Stimulated activated CD8-positive, alpha-beta memory T cell treated with anti-CD3 and anti-CD28 coated beads, Interleukin-15, amount 100 ng/mL, for 24 hours (primary cell): ENCODE data around the gene MTARC2.
"Not testable (repeated sequence)": the region's sequence is repeated elsewhere in the genome, so short reads cannot be mapped to it uniquely, and the experiment has no call there.

Source experiments
- DNase-seq: peaks from one replicate; pipeline ENCODE4 v3.0.0-alpha.2; 2020; ENCODE audit warnings: low read depth

The MTARC2 gene

DNA sequence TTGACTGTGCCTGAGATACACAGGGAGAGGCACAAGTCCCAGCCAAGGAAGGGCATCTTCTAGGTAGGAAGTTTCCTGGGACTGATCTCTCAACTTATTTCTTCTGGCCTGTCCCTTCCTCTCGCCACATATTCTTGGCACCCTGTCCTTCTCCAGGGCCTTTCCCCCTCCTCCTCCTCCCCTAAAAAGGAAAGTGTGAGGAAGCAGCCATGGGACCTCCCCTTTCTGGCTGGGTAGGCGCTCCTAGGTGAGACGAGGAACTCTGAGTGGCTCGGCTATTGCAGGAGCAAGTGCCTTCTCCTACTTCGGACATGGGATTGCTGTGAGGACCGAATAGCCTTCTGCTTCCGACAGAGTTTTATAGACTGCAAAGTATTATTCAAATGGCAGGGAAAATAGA, 15.5 kb upstream of the MTARC2 start:
- no peak for DNase-seq

DNA sequence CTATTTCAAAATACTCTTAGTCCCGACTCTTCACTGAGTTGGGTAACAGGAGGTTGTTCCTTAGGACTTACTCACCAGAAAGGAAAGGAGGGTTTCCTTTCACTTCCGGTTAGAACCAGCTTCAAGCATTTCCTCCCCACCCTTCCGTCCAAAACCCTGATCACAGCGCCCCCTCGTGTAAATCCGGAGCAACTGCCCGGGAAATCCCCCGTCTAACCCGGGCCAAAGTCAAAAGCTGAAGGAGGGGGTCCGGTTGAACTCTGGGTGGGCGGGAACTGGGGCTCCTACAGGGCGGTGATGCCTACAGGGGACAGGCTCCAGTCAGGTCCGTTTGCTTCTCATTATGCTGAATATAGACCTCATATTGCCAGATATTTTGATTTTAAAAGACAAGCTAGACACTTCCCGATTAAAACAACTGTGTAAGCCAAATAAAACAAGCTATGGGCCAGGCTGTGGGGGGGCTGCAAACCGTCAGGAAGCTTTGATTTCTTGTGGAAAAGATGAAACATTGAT, 15.0 kb upstream of the MTARC2 start:
- DNase-seq: peak; percentile 62

DNA sequence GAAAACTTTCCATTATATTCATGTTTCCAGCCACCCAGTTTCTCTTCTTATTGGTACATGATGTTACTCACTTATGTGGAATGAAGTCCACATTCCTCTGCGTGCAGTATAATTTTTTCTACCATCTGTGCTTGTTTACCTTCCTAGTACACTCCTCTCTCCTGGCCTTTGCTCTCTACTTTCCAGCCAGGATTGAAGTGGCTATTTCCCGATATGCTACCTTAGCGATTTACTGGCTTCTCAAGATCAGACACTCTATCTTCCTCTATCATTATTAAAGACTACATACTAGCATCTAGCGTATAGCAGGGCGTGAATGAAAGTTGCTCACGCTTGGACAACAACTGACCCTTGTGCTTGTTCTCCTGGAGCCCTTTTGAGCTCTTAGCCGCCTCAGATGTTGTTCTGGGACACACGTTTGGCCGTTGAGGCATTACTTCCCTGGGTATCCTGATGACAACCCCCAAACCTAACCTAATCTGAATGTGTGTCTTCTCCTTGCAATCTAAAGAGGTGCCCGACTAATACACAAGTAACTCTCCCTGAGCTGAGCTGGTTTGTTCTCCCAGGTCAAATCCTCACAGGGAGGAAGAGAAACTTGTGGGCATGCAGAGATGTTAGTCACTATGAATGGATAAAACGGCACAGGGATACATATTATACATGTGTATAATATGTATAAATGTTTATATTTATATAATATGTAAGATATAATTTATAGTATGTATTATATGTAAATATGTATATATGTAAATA, 13.4 kb upstream of the MTARC2 start:
- DNase-seq: no peak

DNA sequence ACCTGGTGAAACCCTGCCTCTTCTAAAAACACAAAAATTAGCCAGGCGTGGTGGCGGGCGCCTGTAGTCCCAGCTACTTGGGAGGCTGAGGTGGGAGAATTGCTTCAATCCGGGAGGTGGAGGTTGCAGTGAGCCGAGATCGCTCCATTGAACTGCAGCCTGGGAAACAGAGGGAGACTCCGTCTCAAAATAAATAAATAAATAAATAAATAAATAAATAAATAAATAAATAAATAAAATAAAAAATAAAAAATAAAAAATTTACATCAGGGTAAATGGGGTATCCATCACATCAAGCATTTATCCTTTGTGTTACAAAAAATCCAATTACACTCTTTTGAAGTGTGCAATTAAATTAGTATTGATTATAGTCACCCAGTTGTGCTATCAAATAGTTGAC, 11.8 kb upstream of the MTARC2 start:
- DNase-seq: not testable (repeated sequence)

DNA sequence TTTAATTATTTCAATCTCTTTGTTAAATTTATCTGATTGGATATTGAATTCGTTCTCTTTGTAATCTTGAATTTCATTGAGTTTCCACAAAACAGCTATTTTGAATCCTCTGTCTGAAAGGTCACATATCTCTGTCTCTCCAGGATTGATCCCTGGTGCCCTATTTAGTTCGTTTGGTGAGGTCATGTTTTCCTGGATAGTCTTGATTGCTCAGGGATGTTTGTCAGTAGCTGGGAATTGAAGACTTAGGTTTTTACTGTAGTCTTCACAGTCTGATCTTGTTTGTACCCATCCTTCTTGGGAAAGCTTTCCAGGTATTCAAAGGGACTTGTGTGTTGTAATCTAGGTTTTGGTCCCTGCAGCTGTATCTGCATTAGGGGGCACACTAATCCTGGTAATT, 6.8 kb upstream of the MTARC2 start:
- no peak for DNase-seq

DNA sequence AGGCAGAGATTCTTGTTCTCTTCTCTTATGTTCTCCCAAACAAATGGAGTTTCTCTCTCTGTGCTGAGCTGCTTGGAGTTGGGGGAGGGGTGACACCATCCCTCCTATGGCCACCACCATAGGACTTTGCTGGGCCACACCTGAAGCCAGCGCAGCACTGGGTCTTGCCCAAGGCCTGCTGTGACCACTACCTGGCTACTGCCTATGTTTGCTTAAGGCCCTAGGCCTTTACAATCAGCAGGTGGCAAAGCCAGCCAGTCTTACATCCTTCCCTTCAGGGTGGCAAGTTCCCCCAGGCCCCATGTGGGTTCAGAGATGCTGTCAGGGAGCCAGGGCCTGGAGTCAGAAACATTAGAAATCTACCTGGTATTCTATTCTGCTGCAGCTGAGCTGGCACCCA, 6.3 kb upstream of the MTARC2 start:
- DNase-seq: no peak

DNA sequence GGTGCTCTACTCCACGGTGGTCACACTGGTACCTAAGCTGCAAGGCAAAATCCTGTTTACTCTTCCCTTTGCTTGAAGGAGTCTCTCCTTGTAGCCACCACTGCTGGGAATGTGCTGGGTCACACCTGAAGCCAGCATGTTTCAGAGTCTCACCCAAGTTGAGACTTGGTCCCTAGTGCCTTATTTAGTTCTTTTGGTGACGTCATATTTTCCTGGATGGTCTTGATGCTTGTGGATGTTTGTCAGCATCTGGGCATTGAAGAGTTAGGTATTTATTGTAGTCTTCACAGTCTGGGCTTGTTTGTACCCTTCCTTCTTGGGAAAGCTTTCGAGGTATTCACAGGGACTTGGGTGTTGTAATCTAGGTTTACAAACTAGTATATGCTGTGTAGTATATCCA, 5.6 kb upstream of the MTARC2 start:
- no peak for DNase-seq

DNA sequence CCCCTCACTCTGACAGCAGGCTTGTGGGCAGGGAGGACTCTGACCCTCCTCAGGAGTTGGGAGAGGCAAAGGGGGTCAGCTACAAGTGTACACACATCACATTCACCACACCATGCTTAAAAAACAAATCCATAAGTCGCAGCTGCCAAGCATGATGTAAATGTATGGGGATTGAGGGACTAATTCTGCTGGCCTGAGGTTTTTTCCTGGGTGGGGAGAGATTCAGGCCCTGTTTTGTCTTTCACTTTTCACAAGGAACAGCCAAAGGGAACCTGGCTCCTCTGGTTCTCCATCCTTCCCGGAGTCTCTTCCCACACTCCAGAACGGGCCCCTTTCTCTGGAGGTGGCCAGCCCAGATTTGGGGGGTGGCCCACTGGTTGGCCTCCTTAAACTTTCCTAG, 1.3 kb upstream of the MTARC2 start:
- no peak for DNase-seq

DNA sequence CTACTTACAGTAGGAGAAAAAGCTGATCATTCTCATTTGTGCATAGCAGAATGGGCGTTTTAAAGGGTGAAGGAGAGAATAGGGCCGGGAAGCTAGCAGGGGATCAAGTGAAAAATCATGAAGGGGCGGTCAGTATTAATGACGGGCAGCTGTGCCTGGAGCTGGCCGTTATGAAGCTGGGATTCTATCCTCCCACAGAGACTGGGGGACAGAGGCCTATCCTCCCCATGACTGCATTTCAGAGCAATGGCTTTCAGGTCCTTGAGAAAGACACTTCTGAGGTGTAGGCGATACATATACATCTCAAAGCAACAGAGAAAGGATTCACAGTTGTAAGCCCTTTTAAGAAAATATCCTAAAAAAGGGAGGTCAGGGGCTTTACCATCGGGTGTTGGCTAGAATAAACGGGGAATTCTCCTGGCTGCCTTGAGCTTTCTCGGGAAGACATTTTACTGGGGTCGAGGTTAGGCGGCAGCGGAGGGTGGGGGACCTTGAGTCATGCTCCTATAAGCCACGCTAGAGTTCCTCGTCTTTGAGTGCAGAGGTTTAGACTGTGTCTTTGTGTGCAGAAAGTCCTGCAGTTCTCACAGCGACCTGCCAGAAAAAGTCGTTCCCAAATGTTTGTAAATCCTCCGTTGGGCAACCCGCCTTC, 559 bp upstream of the MTARC2 start:
- DNase-seq: no peak

DNA sequence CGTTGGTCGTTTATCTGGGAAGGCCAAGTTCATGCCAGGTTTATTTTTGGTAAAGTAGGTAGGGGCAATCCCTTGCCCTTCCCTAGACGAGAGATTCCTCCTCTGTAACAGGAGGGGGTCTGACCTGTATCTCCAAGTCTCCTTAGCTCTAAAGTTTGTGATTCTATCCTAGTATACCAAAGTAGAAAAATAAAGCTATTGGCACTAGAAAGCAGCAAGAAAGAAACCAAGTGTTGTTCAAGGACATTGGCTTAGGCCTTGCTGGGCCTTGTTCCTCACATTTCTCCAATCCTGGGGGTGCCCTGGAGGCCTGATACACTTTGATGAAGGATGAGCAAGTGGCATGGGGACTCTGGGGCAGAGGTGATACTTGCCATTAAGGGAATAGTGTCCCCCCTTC, 814 bp downstream of the MTARC2 start:
- DNase-seq: no peak

DNA sequence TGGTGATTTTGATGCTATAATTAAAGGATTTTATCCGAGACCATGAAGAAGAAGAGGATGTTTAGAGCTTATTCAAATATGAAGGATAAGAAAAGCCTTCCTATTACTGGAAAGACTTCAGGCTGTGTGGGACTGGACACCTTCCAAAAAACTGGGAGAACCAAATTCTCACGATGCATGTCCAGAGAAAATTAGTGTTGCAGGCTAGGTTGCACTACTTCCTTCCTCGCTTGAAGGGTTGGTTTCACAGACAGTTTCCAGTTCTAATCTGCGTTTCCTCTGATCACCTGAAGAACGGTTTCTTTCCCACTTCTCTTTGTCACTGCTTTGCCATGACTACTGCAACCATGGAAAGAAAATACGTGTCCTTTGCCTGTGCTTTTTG, 2.0 kb downstream of the MTARC2 start:
- no peak for DNase-seq

DNA sequence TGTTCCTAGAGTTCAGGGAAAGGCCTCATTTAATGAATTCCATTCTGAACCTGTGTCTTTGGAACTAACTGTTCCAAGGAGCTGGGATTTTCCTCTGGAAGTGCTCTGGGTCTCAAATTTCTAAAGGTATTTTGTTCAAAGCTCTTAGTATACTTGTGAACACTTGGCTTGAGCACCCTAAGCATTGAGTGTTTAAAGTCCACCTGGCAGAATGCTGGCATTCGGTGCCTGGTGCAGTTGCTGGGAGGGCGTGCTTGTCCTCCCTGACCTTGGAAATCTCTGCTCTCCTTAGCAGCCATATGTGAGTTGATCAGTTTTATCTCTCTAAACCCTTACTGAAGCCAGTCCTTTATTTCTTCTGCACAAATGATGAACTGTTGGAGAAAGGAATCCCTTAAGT, 3.0 kb downstream of the MTARC2 start:
- DNase-seq: no peak

DNA sequence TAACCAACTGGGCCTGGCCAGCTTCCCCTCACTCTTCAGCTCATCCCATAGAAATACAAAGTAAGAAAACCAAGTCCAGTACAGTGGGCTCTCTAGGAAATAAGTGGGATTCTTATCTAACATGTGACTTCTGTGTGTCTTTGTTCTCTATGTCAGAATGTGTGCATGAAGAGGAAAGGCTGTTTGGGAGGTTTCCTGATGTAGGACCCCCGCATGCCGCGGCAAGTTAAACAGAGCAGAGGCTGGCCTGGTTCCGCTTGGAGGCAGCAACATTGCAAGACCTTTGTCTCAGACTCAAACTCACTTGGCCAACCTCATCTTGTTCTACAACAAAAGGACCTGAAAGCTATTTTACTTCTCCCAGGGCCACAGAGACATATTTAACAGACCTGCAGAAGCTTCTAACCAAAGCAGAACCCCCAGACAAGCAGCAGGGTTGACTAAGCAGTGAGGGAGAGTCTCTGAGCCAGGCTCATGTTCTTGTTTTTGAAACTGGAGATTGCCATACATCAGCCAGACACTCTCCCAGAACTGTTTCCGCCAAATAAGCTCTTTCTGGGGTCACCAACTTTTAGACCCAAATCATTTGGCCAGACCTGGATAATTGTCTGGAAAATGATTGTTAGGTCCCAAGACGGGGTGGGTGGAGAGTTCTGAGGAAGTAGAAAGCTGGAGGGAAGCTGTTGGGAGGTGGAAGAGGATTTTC, 6.2 kb downstream of the MTARC2 start:
- DNase-seq: no peak

DNA sequence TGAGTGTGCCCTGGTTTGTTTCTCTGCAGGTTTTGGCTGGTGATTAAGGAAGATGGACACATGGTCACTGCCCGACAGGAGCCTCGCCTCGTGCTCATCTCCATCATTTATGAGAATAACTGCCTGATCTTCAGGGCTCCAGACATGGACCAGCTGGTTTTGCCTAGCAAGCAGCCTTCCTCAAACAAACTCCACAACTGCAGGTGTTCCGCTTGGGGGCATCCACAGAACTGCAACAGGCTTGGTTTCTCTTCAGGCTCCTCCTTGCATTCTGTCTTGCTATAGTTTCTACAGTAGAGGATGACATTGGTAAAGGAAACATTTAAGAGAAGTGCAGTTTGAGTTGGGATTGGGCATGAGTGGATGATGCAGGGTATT, 6.8 kb downstream of the MTARC2 start:
- no peak for DNase-seq

DNA sequence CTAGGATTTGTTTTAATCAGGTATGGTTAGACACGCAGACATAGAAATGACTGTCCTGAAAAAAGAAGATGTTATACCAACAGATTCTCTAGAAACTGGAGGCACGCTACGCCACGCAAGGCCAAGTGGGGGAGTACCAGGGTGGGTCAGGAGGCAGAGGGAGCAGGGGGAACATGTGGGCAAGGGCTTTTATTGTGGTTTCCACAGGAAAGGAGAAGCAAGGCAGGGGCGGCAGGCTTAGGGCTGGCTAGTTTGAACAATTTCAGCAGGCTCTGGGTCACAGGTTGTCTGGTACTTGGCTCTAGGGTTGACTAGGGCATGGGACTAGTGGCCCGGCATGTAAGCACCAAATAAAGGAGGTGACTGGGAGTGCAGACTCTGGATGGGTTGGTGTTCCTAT, 7.2 kb downstream of the MTARC2 start:
- no peak for DNase-seq

DNA sequence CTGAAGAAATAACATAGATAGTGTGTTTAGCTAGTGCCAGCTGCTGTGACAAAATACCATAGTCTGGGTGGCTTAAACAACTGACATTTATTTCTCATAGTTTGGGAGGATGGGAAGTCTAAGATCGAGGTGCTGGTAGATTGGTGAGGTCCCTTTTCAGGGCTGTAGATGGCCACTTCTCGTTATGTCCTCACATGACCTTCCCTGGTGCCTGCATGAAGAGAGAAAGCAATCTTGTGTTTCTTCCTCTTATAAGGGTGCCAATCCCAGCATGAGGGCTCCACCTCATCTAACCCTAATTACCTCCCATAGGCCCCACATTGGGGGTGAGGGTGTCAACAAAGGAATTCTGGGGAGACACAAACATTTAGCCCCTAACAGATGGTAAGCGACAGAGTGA, 9.3 kb downstream of the MTARC2 start:
- DNase-seq: no peak

DNA sequence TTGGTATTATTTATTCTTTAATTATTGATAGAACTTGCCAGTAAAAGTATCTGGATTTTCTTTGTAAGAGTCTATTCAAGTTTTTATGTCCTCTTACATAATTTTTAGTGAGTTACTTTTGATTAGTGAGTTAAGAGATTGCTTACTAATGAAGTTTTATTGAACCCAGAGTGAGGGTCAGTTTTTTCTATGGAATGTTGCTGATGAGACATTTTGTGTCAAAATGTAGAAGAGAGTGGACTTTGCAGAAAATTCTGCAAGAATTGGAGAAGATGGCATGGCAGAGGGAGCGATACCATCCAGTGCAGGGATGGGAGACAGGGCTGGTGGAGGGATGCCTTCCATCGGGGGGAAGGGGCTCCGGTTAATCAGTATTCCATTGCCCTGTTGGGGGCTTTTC, 11.0 kb downstream of the MTARC2 start:
- DNase-seq: no peak

DNA sequence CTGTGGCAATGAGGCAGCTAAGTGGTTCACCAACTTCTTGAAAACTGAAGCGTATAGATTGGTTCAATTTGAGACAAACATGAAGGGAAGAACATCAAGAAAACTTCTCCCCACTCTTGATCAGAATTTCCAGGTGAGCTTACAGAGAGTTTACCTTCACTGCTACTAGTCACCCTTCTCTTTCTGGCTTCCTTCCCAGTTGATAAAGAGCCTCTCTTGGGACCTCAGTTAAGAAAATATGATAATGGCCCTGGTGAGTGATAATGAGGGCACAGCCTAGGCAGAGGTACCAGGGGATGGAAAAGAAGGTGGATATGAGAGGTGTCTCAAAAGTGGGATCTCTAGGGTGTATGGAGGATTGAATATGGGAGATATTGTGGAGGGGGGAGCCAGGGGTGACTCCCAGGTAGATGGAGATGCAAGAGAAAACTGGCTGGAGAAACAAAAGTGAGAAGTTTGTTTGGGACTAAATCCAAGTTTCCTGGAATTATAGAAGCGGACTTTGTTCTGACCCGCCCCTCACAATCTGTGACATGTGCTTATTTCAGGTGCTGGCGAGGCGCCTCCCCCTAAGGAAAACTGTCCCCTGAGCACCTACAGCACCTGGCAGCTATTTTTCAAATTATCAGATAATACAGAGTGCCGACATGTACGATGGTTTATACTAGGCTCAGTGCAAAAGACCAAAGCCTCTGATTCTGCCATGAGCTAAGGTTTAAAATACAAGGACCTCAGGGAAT, 13.7 kb downstream of the MTARC2 start:
- no peak for DNase-seq

DNA sequence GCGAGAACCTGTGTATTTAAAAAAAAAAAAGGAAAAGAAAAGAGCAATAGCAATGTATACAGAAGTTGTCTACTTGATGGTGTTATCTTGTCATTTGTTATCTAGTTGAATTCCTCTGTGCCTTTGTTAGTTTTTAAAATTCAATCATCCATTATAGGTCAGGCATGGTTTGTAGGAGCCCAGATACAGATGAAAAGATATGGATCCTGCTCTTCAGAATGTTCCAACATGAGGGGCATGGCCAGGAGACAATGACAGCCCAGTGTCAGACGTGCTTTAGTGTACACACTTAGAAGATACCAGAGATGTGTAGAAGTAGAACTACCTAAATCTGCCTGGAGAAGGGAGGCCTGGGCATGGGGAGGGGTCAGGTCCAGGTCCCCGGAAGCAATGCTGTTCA, 16.6 kb downstream of the MTARC2 start:
- DNase-seq: no peak

DNA sequence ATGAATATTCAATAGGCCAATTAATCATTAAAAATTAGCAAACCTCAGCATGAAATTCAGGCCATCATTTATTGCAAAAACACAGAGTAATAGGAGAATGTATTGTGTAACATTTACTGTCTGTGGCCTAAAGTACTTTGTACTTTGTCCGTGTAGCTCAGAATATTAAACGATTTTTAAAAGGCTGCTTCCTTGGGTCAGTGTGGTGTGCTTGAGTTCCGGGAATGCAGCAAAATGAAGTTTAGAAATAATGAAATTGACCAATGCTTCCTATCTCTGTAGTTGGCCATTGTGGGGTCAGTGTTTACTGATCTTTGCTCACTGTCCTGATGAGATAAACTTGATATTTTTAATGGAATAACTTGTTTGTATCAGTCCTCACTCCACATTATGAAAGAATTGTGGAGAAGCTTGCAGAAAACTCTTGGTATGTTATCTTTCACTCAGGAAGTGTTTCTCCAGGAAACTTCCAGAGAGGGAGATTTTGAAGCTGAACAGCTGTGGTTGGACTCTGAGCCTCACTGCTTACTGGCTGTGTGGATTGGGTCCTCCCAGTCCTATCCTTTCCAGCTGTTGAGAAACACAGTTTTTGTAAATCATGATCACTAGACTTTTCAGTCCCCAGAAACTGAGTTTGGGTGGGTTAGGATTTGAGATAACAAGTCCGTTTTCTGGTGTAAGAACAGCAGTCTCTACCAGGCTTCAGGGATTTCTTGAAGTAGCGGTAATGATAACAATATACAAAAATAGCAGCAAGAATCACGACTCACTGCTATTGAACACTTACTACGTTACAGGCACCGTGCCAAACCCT, 19.4 kb downstream of the MTARC2 start:
- DNase-seq: no peak

DNA sequence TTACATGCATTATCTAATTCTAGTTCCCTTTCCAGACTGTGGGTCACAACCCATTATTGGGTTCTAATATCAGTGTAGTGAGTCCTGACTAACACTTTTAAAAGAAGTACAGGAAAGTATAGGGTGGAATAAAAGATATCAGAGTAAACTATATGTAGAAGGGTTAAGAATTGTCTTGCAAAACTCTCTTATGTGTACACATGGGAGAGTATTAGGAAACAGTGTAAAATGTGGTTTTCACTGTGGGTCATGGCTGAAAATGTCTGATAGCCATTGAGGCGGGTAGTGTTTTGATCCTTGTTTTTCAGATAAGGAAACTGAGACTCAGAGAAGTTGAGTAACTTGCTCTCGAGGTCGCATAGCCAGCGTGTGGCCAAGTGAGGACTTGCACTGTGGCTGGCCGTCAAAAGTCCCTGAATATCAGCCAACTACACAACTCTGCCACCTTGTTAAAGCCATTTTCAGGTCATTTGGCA, 20.0 kb downstream of the MTARC2 start:
- DNase-seq: no peak

DNA sequence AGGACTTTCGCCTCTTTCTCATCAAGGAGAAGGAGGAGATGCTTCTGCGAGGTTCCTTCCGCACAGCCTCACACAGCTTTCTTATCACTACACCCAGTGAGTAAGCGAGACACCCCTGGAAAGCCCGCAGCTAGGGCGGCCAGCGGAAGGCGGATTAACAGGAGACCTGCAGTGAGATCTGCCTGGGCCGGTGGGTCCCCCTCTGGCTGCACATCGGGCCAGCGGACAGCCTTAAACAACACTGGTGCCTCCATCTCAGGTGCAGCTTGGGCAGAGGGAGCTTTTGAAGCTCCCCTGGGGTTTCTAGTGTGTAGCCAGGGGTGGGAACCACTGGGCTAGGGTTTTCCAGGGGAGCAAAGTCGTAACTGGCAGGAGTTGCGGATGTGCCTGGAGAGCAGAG, 21.1 kb downstream of the MTARC2 start:
- DNase-seq: no peak
